NCI-H1092 treated with DMSO at 0.1 percent for 48 hours (cell line): ENCODE results near the gene ZFHX3.

ENCODE experiments used
- DNase-seq: peaks from one replicate; lab custom pipeline; 2025; lab: John Stamatoyannopoulos, UW

Gene ZFHX3

GRCh38 chr16:73054813-73055482 is 7.0 kb upstream of the ZFHX3 start:
- DNase-seq: peak; percentile 86

- DNase-seq: peak; percentile 83
These were observed 6.5 kb upstream of the ZFHX3 start for GRCh38 chr16:73054498-73054812.

DNA sequence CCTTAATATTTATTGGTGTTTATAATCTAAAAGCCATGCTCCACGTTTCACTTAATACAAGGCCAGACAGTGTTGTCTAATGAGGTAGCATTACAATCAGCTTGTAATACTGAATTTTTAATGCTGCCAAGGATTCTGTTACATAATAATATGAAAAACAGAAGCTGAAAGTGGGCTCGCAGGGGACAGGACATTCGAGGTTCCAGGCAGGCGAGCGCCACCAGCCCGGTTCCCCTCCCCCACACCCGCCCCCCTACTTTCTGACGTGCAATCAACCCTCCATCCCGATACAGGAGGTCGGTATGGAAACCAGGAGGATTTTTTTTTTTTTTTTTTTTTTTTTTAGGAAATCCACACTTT is 6.2 kb upstream of the ZFHX3 start:
- peak; percentile 79 for DNase-seq

DNA sequence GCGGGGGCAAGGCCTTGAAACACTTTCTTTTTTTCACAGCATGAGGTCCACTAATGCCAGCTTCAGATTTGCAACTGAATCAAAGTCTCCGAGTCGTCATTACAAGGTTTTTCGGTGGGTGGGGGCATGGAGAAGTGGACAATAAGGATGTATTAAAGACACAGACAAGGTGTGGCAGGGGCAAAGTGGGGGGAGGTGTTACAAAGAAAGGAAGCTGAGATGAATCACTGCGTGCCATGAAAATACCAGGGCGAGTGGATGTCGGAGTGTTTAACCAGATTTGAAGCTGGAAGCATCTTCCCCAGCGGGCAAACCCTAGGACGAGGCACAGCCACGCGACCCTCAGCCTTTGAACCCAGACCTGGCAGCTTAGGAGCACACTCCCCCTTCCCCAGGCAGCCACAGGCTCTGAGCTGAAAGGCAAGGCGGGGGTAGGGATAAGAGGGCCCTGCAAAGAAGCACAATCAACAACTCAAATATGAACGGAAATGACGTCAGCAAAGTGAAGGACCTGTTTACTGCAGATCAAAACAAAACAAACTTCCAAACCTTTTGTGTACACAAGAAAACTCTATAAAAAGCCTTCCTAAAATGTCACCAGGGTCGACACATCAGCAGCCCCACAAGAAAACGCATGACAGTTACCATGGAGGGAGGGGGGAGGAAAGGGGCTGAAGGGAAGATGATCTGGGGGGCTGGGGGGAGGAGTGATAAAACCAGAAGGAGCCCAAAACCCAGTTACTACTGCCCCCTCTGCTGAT is 5.6 kb upstream of the ZFHX3 start:
- DNase-seq: peak; percentile 84

GRCh38 chr16:73053038-73053363 is 5.1 kb upstream of the ZFHX3 start:
- DNase-seq: no peak

GRCh38 chr16:73052576-73052975 is 4.6 kb upstream of the ZFHX3 start:
- peak; percentile 82 for DNase-seq

DNA sequence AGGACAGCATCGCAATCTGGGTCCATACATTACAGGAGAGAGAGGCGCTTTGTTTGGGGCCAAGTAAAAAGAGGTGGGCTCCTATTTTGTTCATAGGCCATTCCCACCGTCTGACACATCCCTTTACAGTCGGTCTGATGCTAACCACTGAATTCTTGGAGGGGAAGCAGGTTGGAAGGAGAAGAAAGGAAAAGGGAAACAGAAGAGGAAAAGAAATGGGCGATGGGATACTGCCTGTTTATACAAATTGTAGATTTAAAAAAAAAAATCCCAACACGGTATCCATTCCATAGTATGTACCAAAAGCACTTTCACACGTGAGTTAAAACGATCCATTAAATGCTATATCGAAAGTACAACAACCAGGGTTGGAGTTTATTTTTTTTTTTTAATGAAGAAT is 4.0 kb upstream of the ZFHX3 start:
- DNase-seq: peak; percentile 69

- DNase-seq: peak; percentile 76
These were observed 3.3 kb upstream of the ZFHX3 start for GRCh38 chr16:73051226-73051625.

DNA sequence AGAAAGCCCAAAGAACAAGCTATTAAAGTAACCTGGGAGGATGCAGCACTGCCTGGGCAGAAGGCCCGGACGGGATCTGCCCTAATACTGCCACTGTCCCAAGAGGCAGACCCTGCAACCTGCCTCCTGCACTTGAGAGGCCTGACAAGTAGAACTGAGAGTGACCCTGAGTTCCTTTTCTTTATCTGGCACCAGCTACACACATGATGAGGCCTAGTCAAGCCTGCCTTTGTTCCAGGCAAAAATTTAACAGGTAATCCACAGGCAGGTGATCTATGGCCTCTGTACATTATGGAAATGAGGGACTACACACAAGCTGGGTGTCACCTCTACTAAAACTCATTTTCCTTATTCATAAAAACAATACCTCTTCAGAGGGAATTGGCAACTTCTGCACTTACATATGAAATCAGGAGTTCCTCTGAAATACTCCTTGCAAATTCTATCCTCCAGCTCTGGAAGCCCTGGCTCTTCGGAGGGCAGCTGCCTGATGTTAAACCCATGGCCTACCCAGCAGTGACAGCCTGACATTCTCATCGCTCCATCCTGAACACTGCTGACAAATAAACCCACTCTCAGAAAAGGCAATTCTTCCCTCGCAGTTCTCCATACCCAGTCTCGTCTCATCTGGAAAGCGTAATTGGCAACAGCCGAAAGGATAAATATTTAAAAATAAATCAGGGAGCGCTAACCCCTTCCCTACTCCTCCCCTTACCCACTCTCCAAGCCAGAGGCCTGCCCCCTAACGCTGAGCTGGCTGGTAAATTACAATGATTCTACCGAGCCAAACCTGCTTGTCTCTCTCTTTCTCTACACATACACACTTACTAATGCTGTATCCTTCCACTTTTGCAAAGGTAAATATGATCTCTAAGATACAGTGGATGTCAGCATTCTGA is 2.5 kb upstream of the ZFHX3 start:
- peak; percentile 84 for DNase-seq

DNA sequence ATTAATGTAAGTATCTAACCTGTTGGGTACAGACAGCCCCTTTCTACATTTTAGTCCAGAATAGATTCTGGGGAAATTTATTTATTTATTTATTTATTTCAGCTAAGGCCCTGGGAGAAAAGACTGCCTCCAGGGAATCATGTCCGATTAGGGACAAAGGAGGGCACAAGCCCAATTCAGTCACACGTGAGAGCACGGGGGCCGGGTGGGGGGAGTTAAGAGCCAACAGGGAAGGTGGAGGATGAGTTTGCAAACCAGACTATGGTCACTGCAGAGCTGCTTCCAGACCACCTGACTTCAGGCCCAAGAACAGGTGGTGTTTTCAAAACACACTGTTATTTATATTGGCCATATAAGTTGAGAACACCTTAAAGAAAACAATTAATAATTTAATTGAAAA is 1.6 kb upstream of the ZFHX3 start:
- peak; percentile 67 for DNase-seq

DNA sequence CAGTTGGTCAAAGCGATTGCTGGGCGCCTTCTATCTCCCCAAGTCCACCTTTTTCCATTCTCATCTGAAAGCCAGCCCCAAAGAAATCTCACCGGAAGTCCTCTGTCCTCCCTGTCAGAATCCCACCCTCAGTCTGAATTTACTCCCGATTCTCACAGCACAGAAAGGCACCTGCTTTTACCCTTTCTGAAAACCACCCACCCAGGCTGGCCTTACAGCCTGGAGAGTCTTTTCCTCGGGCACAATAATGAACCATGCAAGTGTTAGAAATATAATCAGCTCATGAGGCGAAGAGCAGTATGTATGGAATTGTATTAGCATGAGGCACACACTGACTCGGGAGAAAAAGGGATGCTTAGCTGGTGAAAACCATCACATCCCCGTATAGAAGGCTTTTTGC is 1.2 kb upstream of the ZFHX3 start:
- no peak for DNase-seq

DNA sequence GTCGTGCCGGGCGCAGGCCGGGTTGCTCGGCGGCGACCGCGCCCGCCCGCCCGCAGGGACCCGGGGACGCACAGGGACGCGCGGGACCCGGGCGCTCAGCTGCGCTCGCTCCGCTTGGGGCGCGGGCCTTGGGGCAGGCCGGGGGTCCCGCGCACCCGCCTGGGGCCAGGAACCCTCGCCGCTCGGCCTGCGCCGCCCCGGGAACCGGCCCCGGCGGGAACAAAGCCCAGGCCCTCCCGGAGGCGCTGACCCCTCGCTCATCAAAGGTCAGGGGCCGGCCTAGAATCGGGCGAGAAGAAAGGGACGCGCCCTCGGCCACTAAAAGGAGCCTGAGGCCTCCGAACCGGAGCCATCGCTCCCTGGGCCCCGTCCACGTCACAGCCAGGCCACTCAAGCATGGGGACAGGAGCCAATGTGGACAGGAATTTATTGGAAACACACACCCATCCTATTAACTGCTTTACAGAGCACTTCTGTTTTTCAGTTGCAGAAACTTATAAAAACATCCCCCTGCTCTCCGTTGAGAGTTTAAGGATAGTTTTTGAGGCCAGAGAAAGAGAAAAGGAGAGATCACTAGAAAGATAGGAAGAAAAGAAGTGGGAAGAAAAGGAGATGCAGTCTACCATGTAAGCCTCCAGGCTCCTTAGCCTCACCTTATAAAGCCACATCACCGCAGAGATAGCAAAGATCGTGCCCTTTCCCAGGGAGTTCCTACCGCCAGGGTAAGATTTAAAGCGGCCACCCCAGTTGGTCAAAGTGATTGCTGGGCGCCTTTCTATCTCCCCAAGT is 558 bp upstream of the ZFHX3 start:
- DNase-seq: peak; percentile 51

- no peak for DNase-seq
These were observed 750 bp downstream of the ZFHX3 start for GRCh38 chr16:73047221-73047535.

DNA sequence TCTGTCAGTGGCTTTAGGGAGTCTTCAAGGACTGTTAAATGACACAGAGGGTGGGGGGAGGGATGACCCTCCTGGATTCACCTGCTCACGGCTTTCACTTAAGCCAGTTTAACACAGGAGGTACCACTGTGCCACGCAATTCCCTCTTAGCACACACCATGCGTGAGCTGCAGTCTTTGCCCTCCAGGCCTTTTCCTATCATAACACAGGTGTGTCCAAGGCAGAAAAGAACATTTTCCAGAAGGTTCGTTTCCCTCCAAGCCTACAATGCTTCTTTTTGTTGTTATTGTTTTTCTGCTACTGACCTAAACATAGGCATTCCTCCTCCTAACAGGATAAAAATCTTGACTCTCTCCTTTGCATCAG is 1.1 kb downstream of the ZFHX3 start:
- no peak for DNase-seq

GRCh38 chr16:73046202-73046848 is 1.6 kb downstream of the ZFHX3 start:
- DNase-seq: no peak

DNA sequence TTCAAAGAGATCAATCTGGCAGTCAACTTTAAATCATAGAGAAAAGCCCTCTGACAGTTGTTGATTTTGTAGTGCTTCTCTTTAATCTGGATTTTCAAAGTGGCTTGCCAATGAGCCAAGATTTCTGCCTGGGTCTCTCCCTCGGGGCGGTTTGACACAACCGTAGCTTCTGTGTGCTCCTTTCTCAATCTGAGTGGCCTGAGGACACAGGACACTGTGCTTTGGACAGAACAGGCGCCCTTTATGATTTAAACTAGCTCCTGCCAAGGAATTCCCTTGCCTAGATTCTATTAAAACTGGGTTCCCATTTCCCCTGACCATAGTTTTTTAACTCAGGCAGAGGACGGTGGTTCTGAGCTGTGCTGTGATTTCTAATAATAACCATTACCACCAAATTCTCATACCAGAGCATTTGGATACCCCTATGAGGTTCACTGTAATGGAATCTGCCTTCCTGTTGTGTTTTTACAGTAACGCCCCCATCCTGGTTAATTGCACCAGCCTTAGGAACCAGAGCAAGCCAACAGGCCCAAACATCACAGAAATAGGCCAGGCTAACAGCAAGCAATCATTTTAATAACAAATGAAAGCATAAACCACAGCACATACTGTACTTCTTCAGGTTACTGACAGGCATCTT is 4.0 kb downstream of the ZFHX3 start:
- DNase-seq: no peak

GRCh38 chr16:73042807-73043206 is 5.1 kb downstream of the ZFHX3 start:
- no peak for DNase-seq

- no peak for DNase-seq
These were observed 6.3 kb downstream of the ZFHX3 start for GRCh38 chr16:73041676-73042075.

DNA sequence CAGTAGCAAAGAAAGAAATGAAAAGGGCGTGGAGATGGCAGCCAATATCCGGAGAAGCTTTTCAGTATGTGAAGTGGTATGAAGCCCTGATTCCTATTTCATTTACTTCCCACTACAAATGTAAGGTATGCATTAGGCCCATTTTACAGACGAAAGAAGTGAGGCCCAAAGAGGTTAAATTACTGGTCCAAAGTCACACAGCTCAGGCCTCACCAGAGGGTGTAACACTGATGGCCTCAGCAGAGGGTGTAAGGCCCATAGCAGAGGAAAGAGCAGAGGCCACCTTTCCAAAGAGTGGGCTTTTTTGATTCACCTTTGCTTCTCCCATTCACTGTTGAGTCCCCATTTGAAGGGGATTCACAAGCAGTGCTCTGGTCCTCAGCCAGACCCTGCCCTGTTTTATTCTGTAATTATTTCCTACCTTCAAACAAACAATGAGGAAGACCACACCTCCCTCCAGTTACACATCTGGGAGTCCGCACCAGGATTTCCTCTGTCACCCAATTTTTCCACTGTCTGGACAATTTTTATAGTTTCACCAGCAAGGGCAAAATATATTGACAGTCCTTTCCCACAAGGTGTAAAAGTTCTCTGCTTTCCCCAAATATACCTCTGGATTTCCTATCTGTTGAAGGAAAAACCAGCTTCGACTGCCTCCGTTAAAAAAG is 7.1 kb downstream of the ZFHX3 start:
- no peak for DNase-seq

DNA sequence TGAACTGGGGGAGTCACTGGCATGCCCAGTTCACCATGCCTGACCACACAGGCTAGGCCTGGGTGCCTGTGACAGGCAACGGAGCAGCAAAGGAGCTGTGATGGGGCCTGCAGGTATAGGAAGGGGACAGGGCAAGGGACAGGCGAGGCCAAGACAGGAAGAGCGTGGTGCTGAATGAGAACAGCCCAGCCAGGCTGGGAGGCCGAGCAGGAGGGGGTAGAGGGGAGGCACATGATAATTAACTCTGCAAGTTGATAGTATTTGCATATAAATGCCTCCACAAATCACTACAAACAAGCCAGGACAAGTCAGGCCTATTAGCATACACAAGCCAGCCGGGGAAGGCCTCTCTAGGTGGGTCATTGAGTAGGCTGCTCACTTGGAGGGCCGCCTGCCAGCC is 7.8 kb downstream of the ZFHX3 start:
- DNase-seq: no peak
